GM18858 (cell line): Measurements from ENCODE around the gene EAF2.
"Not testable (repeated sequence)": the region's sequence is repeated elsewhere in the genome, so short reads cannot be mapped to it uniquely, and the experiment has no call there.

Experiments
- ATAC-seq: cut with Tn5 transposase; IDR thresholded peaks from one replicate; pipeline ENCODE4 v1.9.1; 2021; ENCODE audit not compliant: unreplicated experiment

Gene EAF2

GRCh38 chr3:121857778-121858177 is 22.8 kb downstream of the EAF2 start:
- ATAC-seq = not testable (repeated sequence)

- ATAC-seq = not testable (repeated sequence)
Measured at GRCh38 chr3:121863247-121863646, 28.2 kb downstream of the EAF2 start.

GRCh38 chr3:121863801-121864200 is 28.8 kb downstream of the EAF2 start:
- ATAC-seq = no peak

- no peak for ATAC-seq
Measured at GRCh38 chr3:121869736-121870135, 34.7 kb downstream of the EAF2 start.

- no peak for ATAC-seq
Measured at GRCh38 chr3:121870717-121871116, 35.7 kb downstream of the EAF2 start.

- ATAC-seq = no peak
Measured at GRCh38 chr3:121871430-121871829, 36.4 kb downstream of the EAF2 start.

- no peak for ATAC-seq
Measured at GRCh38 chr3:121878411-121878810, 43.4 kb downstream of the EAF2 start.

- no peak for ATAC-seq
Measured at GRCh38 chr3:121883507-121883906, 48.5 kb downstream of the EAF2 start.

- no peak for ATAC-seq
Measured at GRCh38 chr3:121885386-121885785, 50.4 kb downstream of the EAF2 start.

GRCh38 chr3:121894301-121894990 is 59.4 kb downstream of the EAF2 start, which contains the start of gene SLC15A2:
Gene SLC15A2 (plus strand): TSS chr3:121894401. CDS start chr3:121894477, 76 bp downstream.
- no peak for ATAC-seq

- ATAC-seq = no peak
Measured at GRCh38 chr3:121895121-121895520, 60.1 kb downstream of the EAF2 start.

- ATAC-seq = no peak
Measured at GRCh38 chr3:121895736-121896135, 60.7 kb downstream of the EAF2 start.

- ATAC-seq = no peak
Measured at GRCh38 chr3:121896823-121897222, 61.8 kb downstream of the EAF2 start.

GRCh38 chr3:121897296-121897695 is 62.3 kb downstream of the EAF2 start:
- ATAC-seq = no peak

- ATAC-seq = no peak
Measured at GRCh38 chr3:121913305-121913990, 78.4 kb downstream of the EAF2 start.

- no peak for ATAC-seq
Measured at GRCh38 chr3:121914081-121914998, 79.3 kb downstream of the EAF2 start.

GRCh38 chr3:121916189-121916588 is 81.2 kb downstream of the EAF2 start:
- ATAC-seq = no peak

GRCh38 chr3:121918779-121919483 is 83.9 kb downstream of the EAF2 start:
- no peak for ATAC-seq

- ATAC-seq = no peak
Measured at GRCh38 chr3:121924734-121925133, 89.7 kb downstream of the EAF2 start.

GRCh38 chr3:121926380-121926779 is 91.4 kb downstream of the EAF2 start:
- ATAC-seq = no peak
